DMS53 treated with DMSO at 0.1 percent for 48 hours (cell line): ENCODE measurements around the gene WDTC1.
"Not testable (repeated sequence)": the region's sequence is repeated elsewhere in the genome, so short reads cannot be mapped to it uniquely, and the experiment has no call there.

Experiments
- DNase-seq: peaks from one replicate; lab custom pipeline; 2025; ENCODE audit not compliant: unreplicated experiment; lab: John Stamatoyannopoulos, UW

The WDTC1 gene

GRCh38 chr1:27246194-27246593 lies 11.8 kb downstream of the WDTC1 start:
- no peak for DNase-seq

DNA sequence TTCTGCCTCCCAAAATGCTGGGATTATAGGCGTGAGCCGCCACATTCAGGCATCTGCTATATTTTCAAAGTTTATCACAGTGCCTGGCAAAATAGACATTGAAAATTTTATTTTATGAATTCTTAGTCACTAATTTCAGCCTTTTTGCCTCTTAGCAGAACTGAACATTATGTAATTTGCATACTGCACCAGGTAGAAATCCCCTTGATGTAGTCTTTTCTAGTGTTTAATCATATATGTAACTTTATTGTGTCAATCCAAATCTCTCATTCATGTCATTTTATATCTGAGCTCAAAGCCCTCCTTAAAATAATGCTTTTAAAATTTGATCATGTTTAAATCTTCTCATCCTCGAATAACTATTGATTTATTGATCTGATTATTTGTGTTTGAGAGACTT lies 19.2 kb downstream of the WDTC1 start:
- no peak for DNase-seq

DNA sequence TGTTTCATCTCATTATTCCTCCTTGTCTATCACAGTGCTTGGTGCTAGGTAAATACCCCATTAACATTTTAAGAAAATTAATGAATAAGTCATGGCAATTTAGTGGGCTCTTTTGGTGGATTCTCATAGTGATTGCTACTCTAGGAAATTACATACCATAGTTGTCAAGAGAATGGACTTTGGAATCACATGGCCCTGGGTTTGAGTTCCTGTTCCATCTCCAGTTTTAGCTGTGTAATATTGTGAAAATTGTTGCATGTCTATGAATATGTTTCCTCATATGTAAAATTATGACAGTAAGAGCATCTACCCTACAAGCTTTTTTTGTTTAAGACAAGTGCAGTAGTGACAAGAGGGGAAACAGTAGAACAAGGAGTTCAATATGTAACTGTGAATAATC lies 20.7 kb downstream of the WDTC1 start:
- DNase-seq, result no peak

DNA sequence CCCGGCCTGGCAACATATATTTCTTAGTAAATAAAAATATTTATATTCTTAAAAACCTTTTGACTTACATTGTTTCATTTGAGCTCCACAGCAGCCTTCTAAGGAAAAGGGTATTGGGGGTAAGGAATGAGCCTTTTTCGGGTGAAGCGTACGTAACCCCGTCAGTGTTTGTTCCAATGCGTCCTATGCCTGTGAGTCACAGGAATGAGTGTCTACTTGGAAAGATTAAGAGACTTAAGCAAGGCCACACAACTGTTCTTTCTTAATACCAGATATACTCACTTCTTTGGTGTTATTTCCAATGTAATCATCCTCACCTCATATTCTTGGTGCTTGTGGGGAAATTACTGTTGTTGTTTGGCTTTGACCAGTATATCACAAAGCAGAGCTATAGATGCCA lies 22.7 kb downstream of the WDTC1 start:
- DNase-seq, result no peak

GRCh38 chr1:27258598-27258997 lies 24.2 kb downstream of the WDTC1 start:
- no peak for DNase-seq

DNA sequence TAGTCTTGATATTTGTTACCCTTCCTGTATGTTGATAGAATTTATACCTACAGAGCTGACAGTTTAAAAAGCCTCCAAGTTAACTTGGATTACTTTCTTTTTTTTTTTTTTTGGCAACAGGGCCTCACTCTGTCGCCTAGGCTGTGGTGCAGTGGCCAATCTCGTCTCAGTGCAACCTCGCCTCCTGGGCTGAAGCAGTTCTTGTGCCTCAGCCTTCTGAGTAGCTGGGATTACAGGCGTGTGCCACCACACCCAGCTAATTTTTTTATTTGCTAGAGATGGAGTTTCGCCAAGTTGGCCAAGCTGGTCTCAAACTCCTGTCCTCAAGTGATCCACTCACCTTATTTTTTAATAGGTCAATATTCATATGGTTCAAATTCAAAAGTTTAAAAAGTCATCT lies 32.7 kb downstream of the WDTC1 start:
- DNase-seq, result no peak

- DNase-seq, result no peak
These were observed 34.8 kb downstream of the WDTC1 start for GRCh38 chr1:27269276-27269675.

DNA sequence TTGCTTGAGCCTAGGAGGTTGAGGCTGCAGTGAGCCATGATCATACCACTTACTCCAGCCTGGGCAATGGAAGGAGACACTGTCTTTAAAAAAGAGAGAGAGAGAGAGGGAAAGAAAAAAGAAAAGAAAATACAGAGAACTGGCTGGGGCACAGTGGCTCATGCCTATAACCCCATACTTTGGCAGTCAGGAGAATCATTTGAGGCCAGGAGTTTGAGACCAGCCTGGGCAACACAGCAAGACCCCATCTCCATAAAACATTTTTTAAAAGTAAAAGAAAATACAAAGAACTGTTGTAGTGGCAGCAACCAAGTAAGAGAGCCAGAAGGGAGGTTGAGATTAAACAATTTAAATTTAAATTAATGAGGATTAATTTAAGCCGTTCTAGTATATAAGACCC lies 39.8 kb downstream of the WDTC1 start:
- no peak for DNase-seq

GRCh38 chr1:27275696-27276095 lies 41.3 kb downstream of the WDTC1 start:
- no peak for DNase-seq

DNA sequence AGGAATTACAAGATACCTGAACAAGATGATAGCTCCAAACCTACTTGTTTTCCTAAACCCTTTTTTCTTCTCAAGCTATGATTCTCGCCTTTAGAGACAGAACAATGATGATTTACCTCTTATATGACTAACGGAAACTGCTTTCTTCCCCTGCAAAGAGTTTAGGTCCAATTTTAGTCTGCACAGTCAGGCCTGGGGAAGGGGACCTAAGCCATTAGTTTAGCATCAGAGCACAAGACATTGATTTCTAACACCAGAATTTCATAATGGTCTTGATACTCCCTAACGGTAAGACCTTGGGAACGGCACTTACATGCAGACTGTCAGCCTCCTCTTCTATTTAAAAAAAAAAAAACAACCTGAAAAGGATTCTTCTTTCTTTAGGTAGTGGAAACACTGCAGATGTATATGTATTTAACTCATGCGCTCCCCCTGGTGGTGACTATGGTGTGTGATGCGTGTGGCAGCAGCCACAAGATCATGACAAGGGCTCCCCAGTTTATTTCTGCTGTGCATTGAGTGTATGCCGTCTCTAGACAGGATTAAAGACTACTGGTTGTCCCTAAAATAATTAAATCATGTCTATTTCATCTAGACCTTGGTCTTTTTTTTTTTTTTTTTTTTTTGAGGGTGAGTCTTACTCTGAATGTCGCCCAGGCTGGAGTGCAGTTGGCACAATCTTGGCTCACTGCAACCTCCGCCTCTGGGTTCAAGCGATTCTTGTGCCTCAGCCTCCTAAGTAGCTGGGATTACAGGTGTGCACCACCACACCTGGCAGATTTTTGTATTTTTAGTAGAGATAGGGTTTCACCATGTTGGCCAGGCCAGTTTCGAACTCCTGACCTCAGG lies 50.2 kb downstream of the WDTC1 start:
- DNase-seq, result peak; percentile 81

DNA sequence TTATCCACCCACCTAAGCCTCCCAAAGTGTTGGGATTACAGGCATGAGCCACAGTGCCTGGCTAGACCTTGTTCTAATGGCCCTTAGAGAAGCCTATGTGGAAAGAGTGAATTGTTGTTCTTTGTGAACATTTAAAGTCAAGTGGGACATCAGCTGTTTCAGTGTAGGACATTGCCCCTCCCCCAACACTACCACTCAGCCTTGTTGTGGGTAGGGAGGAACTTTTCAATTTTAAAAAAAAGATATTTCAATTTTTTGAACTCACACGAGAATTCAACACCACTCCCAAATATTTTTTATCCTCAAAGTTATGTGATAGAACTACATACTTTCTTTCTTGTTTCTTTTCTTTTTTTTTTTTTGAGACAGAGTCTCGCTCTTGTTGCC lies 50.8 kb downstream of the WDTC1 start:
- DNase-seq, result no peak

DNA sequence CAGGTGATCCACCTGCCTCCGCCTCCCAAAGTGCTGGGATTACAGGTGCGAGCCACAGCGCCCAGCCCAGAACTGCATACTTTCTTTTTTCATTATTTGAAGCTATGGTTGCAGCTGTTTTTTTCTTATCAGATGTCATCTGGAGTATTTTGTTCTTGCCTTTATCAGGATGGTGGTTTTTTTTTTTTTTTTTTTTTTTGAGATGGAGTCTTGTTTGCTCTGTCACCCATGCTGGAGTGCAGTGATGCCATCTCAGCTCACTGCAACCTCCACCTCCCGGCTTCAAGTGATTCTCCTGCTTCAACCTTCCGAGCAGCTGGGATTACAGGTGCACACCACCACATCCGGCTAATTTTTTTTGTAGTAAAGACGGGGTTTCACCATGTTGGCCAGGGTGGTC lies 51.4 kb downstream of the WDTC1 start:
- not testable (repeated sequence) for DNase-seq

DNA sequence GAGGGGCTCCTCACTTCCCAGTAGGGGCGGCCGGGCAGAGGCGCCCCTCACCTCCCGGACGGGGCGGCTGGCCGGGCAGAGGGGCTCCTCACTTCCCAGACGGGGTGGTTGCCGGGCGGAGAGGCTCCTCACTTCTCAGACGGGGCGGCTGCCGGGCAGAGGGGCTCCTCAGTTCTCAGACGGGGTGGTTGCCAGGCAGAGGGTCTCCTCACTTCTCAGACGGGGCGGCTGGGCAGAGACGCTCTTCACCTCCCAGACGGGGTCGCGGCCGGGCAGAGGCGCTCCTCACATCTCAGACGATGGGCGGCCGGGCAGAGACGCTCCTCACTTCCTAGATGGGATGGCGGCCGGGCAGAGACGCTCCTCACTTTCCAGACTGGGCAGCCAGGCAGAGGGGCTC lies 54.7 kb downstream of the WDTC1 start:
- DNase-seq, result not testable (repeated sequence)

DNA sequence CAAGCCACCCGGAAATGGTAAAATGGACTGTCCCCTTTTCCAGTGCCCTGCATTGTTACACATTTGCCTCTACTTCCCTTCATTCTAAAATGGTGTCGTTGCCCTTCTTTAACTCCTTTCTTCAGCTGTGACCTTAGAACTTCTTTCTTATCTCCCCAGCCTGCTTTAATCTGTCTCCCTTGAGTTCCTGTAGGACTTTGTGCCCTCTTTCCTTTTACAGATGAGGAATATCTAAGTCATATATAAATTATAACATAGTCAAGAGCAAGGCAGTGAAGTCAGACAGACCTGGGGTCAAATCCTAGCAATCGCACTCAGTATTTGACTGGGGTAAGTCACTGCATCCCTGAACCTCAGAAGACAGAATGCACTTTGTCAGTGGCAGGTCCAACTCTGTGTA lies 56.1 kb downstream of the WDTC1 start:
- DNase-seq, result no peak

DNA sequence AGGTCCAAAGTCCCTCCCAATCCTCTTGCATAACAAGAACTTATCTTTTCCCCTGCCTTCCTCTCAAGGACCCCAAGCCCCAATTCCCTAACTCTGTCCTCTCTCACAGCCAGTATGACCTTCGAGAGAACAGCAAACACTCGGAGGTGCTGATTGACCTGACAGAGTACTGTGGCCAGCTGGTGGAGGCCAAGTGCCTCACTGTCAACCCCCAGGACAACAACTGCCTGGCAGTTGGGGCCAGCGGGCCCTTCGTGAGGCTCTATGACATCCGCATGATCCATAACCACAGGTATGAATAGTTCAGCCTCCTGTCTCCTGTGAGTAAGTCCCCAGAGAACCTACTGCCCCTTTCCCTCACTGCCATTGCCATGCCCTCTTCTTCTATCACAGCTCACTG lies 57.7 kb downstream of the WDTC1 start:
- no peak for DNase-seq

DNA sequence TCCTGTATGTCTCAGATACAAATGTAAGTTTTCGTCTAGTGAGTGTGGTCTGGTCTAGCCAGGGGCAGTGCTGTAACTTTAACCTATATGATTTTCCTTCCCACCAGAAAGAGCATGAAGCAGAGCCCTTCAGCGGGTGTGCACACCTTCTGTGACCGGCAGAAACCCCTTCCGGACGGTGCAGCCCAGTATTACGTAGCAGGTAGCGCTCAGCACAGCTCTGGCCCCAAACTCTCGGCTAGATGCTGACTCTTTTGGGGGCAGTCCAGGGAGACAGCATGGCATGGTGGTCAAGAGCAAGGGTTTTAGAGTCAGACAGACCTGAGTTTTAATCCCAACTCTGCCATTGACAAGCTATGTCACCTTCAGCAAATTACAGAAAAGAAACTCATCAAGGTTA lies 59.5 kb downstream of the WDTC1 start:
- no peak for DNase-seq

DNA sequence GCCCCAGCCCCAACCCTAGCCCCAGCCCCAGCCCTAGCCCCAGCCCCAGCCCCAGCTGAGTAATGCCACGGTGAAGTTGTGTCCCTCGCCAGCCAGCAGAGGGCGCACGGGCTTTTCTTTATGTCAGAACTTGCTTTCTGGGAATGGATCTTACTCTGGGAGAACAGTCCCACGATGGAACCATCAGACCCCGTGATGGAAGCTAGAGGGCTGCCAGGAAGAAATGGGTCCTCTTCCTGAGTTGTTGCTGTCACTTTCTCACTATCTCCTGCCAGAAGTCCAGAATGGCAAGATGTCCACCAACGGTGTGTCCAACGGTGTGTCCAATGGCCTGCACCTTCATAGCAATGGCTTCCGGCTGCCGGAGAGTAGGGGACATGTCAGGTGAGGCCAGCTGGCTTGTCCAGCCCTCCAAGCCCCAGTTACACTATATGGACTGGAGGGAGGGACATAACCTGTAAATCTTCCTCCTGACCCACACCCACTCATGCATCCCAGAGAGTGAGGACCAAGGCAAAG lies 62.4 kb downstream of the WDTC1 start:
- peak; percentile 18 for DNase-seq

- no peak for DNase-seq
These were observed 63.5 kb downstream of the WDTC1 start for GRCh38 chr1:27297903-27298302.

- no peak for DNase-seq
These were observed 64.4 kb downstream of the WDTC1 start for GRCh38 chr1:27298632-27299384.

- no peak for DNase-seq
These were observed 65.2 kb downstream of the WDTC1 start for GRCh38 chr1:27299385-27300271.

DNA sequence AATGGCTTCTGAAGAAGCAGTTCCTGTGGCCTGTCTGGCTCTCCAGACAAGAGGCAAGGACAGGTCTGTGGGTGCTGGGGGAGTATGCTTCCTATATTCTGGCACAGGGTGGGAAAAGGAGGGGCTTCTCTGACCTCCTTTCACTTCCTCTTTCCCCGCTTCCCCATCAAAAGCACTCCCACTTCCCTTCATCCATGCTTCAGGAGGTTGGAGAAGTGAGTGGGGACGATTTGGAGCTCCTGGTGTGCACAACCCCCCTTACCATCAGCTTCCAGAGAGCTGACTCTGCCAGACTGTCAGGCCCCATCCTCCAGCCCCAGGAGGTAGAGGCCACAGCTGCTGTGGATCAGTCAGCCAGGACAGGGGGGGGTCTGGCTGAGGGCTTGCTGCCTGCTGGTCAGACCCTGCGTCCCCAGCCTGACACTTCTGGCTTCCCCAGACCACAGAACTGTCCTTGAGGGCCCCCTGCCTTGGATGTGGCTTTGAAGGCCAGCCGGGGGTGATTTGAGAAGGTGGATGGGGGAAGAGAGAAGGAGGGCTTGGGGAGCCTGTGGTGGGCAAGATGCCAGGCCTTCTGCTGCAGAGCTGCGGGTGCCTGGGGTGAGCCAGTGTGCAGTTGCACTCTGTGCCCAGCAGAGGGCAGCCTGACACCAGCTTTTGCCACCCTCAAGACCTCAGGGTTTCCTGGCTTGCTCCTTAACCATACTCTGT lies 66.1 kb downstream of the WDTC1 start:
- peak; percentile 70 for DNase-seq
